ENCODE results near the gene FAM229B. TPM values are rescaled to one million over a fixed set of nuclear protein-coding genes. Genes with fewer than 3 reads are reported as not detected.

The FAM229B gene
- total RNA-seq, 1 donor from 2014 or later: 32.2 TPM

DNA sequence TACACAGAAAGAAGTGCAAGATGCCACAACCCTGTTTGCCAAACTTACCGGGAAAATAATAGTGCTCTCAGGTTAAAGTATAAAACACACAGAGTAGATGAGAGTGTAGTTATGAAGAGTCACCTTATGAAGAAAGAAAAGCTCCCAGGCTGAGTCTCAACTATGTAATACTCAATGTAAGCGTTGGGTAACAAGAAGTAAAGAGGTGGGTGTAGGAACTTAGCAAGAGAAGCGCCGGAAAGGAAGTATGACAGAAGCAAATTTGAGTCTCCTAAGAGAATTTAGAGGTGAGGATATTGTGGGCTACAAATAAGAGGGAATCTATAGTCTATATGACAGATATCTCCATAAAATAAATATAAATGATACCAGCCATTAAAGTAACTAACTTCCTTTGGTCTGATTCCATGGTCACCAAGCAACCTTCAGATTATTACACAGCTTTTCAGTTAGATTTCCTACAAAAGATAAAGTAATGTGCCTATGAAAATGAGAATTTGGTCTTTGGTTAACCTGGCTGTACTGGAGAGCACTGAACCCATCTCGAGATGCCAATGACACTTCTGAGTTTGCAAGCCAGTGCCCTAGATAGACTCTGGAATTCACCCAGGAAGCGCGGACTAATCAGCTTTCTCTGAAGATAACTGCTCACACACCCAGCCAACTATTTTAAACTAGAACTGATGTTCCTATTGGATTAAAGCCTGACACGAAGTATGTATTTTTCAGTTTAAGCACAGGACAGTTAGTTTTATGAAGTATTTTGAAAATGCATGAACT is 1.9 kb upstream of the FAM229B start:
- no peak overlapping the region for H3K27ac ChIP-seq
- H3K4me3 ChIP-seq: no peak overlapping the region
- no peak for DNase-seq (ENCODE audit: low spot score)
- H3K9me3 Mint-ChIP-seq: no peaks in the 10 kb centered on the region
- peaks cover 7% of the 10 kb centered on the region for H3K4me1 ChIP-seq
- H3K4me1 Mint-ChIP-seq: peaks cover 11% of the 10 kb centered on the region
- H3K9ac ChIP-seq: no peak overlapping the region
- H3K36me3 ChIP-seq: no peaks in the 10 kb centered on the region
- H3K4me3 Mint-ChIP-seq: peak overlapping the region; percentile 73
- H3K9me3 ChIP-seq (ENCODE audit: low read depth): no peaks in the 10 kb centered on the region
- TF ChIP-seq EZH2 (IDR thresholded peaks at IDR 0.05) (no peak), EZH2phosphoT487 (IDR thresholded peaks at IDR 0.05) (no peak)
- TF ChIP-seq, protein P1, sequence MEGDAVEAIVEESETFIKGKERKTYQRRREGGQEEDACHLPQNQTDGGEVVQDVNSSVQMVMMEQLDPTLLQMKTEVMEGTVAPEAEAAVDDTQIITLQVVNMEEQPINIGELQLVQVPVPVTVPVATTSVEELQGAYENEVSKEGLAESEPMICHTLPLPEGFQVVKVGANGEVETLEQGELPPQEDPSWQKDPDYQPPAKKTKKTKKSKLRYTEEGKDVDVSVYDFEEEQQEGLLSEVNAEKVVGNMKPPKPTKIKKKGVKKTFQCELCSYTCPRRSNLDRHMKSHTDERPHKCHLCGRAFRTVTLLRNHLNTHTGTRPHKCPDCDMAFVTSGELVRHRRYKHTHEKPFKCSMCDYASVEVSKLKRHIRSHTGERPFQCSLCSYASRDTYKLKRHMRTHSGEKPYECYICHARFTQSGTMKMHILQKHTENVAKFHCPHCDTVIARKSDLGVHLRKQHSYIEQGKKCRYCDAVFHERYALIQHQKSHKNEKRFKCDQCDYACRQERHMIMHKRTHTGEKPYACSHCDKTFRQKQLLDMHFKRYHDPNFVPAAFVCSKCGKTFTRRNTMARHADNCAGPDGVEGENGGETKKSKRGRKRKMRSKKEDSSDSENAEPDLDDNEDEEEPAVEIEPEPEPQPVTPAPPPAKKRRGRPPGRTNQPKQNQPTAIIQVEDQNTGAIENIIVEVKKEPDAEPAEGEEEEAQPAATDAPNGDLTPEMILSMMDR (IDR thresholded peaks at IDR 0.05): no peak
- H3K4me2 ChIP-seq: peak overlapping the region; percentile 87
- no peaks in the 10 kb centered on the region for H4K20me1 ChIP-seq (ENCODE audit: low read depth)
- H3F3A ChIP-seq (ENCODE audit: low read depth): peaks cover 13% of the 10 kb centered on the region
- H3K27me3 Mint-ChIP-seq (ENCODE audit: insufficient read depth, low read depth): no peaks in the 10 kb centered on the region
- peaks cover 10% of the 10 kb centered on the region for H3K36me3 Mint-ChIP-seq
- H2AFZ ChIP-seq (replicated peaks): no peak overlapping the region
- peaks cover 18% of the 10 kb centered on the region for H3K27me3 ChIP-seq
- peaks cover 9% of the 10 kb centered on the region for H3K79me2 ChIP-seq (ENCODE audit: low read depth)
- H3K27ac Mint-ChIP-seq: no peak overlapping the region

DNA sequence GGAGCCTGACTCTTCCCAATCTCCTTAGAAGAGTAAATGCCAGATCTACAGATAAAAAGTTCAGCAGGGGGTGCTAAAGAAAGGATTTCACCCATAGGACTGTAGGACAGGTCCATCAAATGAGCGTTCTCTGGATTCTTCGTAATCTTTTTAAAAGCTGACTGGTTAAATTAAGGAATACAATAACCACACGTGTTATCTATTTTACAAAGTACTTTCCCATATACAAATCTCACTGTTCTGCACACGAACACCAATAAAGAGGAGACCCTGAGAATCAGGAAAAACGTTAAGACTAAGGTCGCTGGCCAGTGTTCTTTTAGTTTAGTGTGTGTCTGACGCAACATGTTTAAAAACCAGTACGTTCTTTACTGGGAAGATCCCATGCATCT is 651 bp upstream of the FAM229B start:
- H3K36me3 ChIP-seq: no peaks in the 10 kb centered on the region
- no peak overlapping the region for H3K4me3 Mint-ChIP-seq
- H3K27me3 ChIP-seq: peaks cover 18% of the 10 kb centered on the region
- no peaks in the 10 kb centered on the region for H4K20me1 ChIP-seq (ENCODE audit: low read depth)
- DNase-seq (ENCODE audit: low spot score): peak; percentile 64
- peaks cover 7% of the 10 kb centered on the region for H3K4me1 ChIP-seq
- TF ChIP-seq, protein P1 (IDR thresholded peaks at IDR 0.05): peak; percentile 29
- TF ChIP-seq EZH2phosphoT487 (IDR thresholded peaks at IDR 0.05): no peak
- H3K27ac ChIP-seq: no peak overlapping the region
- peak overlapping the region; percentile 82 for H3K4me3 ChIP-seq
- H3K4me2 ChIP-seq: peak overlapping the region; percentile 87
- H3K27ac Mint-ChIP-seq: no peak overlapping the region
- H3K9me3 ChIP-seq (ENCODE audit: low read depth): no peaks in the 10 kb centered on the region
- peaks cover 9% of the 10 kb centered on the region for H3K79me2 ChIP-seq (ENCODE audit: low read depth)
- peaks cover 13% of the 10 kb centered on the region for H3F3A ChIP-seq (ENCODE audit: low read depth)
- H3K36me3 Mint-ChIP-seq: peaks cover 10% of the 10 kb centered on the region
- H3K27me3 Mint-ChIP-seq (ENCODE audit: insufficient read depth, low read depth): no peaks in the 10 kb centered on the region
- H3K4me1 Mint-ChIP-seq: peaks cover 11% of the 10 kb centered on the region
- peak overlapping the region; percentile 96 for H2AFZ ChIP-seq (replicated peaks)
- no peaks in the 10 kb centered on the region for H3K9me3 Mint-ChIP-seq
- peak overlapping the region; percentile 3 for H3K9ac ChIP-seq

DNA sequence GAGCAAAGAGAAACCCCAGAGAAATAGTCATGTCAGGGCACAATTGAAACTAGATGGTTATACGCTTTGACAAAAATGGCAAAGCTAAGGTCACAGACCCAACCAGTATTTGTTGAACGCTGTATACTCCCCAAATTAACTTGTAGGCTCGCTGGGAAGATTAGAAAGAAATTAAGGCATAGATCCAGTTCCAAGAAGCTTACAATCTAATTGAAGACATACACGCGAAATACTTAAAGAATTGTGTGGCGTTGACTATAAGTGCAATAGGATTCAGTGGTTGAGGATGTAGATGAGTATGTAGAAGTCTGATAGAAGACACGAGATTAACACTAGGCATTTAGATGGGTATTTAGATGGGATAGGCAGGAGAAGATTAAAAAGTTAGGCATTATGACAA is 525 bp downstream of the FAM229B start:
- H3K4me2 ChIP-seq: peak overlapping the region; percentile 87
- no peak for TF ChIP-seq EZH2phosphoT487 (IDR thresholded peaks at IDR 0.05)
- no peak overlapping the region for H3K27ac Mint-ChIP-seq
- peaks cover 18% of the 10 kb centered on the region for H3K27me3 ChIP-seq
- H3K4me1 ChIP-seq: peaks cover 7% of the 10 kb centered on the region
- no peaks in the 10 kb centered on the region for H3K9me3 Mint-ChIP-seq
- H3F3A ChIP-seq (ENCODE audit: low read depth): peaks cover 13% of the 10 kb centered on the region
- no peak for DNase-seq (ENCODE audit: low spot score)
- no peak overlapping the region for H3K4me3 Mint-ChIP-seq
- H3K79me2 ChIP-seq (ENCODE audit: low read depth): peaks cover 9% of the 10 kb centered on the region
- H3K4me3 ChIP-seq: peak overlapping the region; percentile 82
- H3K9me3 ChIP-seq (ENCODE audit: low read depth): no peaks in the 10 kb centered on the region
- peaks cover 11% of the 10 kb centered on the region for H3K4me1 Mint-ChIP-seq
- no peaks in the 10 kb centered on the region for H3K27me3 Mint-ChIP-seq (ENCODE audit: insufficient read depth, low read depth)
- H3K9ac ChIP-seq: no peak overlapping the region
- H3K36me3 ChIP-seq: no peaks in the 10 kb centered on the region
- H2AFZ ChIP-seq (replicated peaks): peak overlapping the region; percentile 81
- no peak overlapping the region for H3K27ac ChIP-seq
- H3K36me3 Mint-ChIP-seq: peaks cover 10% of the 10 kb centered on the region
- H4K20me1 ChIP-seq (ENCODE audit: low read depth): no peaks in the 10 kb centered on the region

DNA sequence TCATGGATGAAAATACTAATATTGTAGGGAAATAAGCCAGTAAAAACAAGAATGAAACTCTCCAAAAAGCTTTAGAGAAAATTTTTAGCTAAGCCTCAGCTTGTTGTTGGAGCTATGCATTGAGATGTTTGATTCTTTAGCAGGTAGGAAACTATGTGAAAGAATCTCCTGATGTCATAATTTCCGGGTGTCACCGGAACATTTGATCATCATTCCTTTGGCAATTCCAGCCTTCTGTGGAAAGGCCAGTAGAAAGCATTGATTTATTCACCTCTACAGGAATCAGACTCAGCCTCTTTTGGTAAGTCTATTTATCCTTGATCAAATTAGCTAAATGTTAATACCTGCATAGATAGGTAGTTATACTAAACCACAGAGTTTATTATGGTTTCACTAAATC is 9.5 kb downstream of the FAM229B start:
- H3K9ac ChIP-seq: no peak overlapping the region
- H3K9me3 Mint-ChIP-seq: no peaks in the 10 kb centered on the region
- no peak for TF ChIP-seq EZH2 (IDR thresholded peaks at IDR 0.05)
- TF ChIP-seq, protein P1 (IDR thresholded peaks at IDR 0.05): no peak
- no peak for TF ChIP-seq EZH2phosphoT487 (IDR thresholded peaks at IDR 0.05)

More for the DNA sequence above, 9.5 kb downstream of the FAM229B start:
- DNase-seq (ENCODE audit: low spot score): no peak
- no peaks in the 10 kb centered on the region for H3K9me3 ChIP-seq (ENCODE audit: low read depth)
- no peaks in the 10 kb centered on the region for H3K27me3 ChIP-seq
- H3K4me3 ChIP-seq: no peak overlapping the region
- Mint-ChIP-seq H3K4me3 (no peak overlapping the region), H3K36me3 (peaks cover 16% of the 10 kb centered on the region), H3K4me1 (no peaks in the 10 kb centered on the region), H3K27me3 (ENCODE audit: insufficient read depth, low read depth) (no peaks in the 10 kb centered on the region), H3K27ac (no peak overlapping the region)
- no peaks in the 10 kb centered on the region for H3K4me1 ChIP-seq
- H3F3A ChIP-seq (ENCODE audit: low read depth): no peaks in the 10 kb centered on the region
- no peak overlapping the region for H2AFZ ChIP-seq (replicated peaks)
- H3K27ac ChIP-seq: no peak overlapping the region
- H3K36me3 ChIP-seq: no peaks in the 10 kb centered on the region
- H4K20me1 ChIP-seq (ENCODE audit: low read depth): no peaks in the 10 kb centered on the region
- H3K4me2 ChIP-seq: no peak overlapping the region
- H3K79me2 ChIP-seq (ENCODE audit: low read depth): no peaks in the 10 kb centered on the region

All from neural progenitor cell (in vitro differentiated cells).